Smooth muscle cell (in vitro differentiated cells): Measurements from ENCODE around the gene TMEM135. TPM values are rescaled to one million over a fixed set of nuclear protein-coding genes. Genes with fewer than 3 reads are reported as not detected.

ENCODE experiments used
- DNase-seq: peaks from one replicate; lab custom pipeline; 2025; ENCODE audit not compliant: unreplicated experiment; lab: John Stamatoyannopoulos, UW
- H2AFZ ChIP-seq: fragments of 200-600 bp; sonication (generic); 2 replicates; pipeline ENCODE4 v1.6.0; 2016; ENCODE audit warnings: antibody characterized with exemption, low read depth, mild to moderate bottlenecking
- H3F3A ChIP-seq: fragments of 200-600 bp; sonication (generic); 2 replicates; pipeline ENCODE4 v1.6.0; 2017; ENCODE audit warnings: antibody characterized with exemption, low read depth
- H3K27ac ChIP-seq: fragments of 200-600 bp; sonication (generic); 2 replicates; pipeline ENCODE4 v1.5.1; 2016; ENCODE audit warnings: low read depth, mild to moderate bottlenecking
- H3K27me3 ChIP-seq: fragments of 200-600 bp; sonication (generic); 2 replicates; pipeline ENCODE4 v1.6.1; 2016; ENCODE audit warnings: low read depth, mild to moderate bottlenecking
- H3K36me3 ChIP-seq: fragments of 200-600 bp; sonication (generic); 2 replicates; pipeline ENCODE4 v1.5.1; 2016; ENCODE audit warnings: low read depth
- H3K4me1 ChIP-seq: fragments of 200-600 bp; sonication (generic); 2 replicates; pipeline ENCODE4 v1.5.1; 2016; ENCODE audit warnings: low read depth
- H3K4me2 ChIP-seq: fragments of 200-600 bp; sonication (generic); 2 replicates; pipeline ENCODE4 v1.6.0; 2016; ENCODE audit warnings: mild to moderate bottlenecking
- H3K4me3 ChIP-seq: fragments of 200-600 bp; sonication (generic); 2 replicates; pipeline ENCODE4 v1.5.1; 2016; ENCODE audit warnings: mild to moderate bottlenecking
- H3K79me2 ChIP-seq: fragments of 200-600 bp; sonication (generic); 2 replicates; pipeline ENCODE4 v1.6.0; 2016; ENCODE audit warnings: low read depth, mild to moderate bottlenecking
- H3K9ac ChIP-seq: fragments of 200-600 bp; sonication (generic); 2 replicates; pipeline ENCODE4 v1.6.0; 2016; ENCODE audit warnings: low read depth
- H3K9me3 ChIP-seq: fragments of 200-600 bp; sonication (generic); replicated peaks from 2 replicates; pipeline ENCODE4 v1.5.1; 2016; ENCODE audit warnings: low read depth
- H4K20me1 ChIP-seq: fragments of 200-600 bp; sonication (generic); 2 replicates; pipeline ENCODE4 v1.6.0; 2016; ENCODE audit warnings: low read depth
- WGBS: methylation state at CpG from one replicate; pipeline ENCODE4 v1.1.7; 2016; ENCODE audit warnings: low lambda C conversion rate; 5-methylcytosine and 5-hydroxymethylcytosine counted together
- polyA plus RNA-seq: library from polyadenylated mRNA; unstranded; fragments of >200 nt; fragmentation: Nextera tagmentation; extraction: Ambion mirVana; gene quantifications from 2 replicates; pipeline ENCODE4 v1.2.1, GENCODE V29; 2016
- total RNA-seq: library from RNA; depleted of rRNA; stranded (reverse); fragments of >200 nt; gene quantifications from 2 replicates; pipeline ENCODE4 v1.2.3, GENCODE V29; 2014
- TF ChIP-seq, protein P1 (sequence below): fragments of 200-600 bp; sonication (generic); IDR thresholded peaks from 2 replicates; pipeline ENCODE4 v1.5.1; 2017; ENCODE audit warnings: borderline replicate concordance, mild to moderate bottlenecking, antibody characterized with exemption; ENCODE audit not compliant: insufficient read depth, poor library complexity, severe bottlenecking

Gene TMEM135
- total and polyA plus RNA-seq, 2 experiments from 2014 or later = 12.4 to 21.7 TPM

DNA sequence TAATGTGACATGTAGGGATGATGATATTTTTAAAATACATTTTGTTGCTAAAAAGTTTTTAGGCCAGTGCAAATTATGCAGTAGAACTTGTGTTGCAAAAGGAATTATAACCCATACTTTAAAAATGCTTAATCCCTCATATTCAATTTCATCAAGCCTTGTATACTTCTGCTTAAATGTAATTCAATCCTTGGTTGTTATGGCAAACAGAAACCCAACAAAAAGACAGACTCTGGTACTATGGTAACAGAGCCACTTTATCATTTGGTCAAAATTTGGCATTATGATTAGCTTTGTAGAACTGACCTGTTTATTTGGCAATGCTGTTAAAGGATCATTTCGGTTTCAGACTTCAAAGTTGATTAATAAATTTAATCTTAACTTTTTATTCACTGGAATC, 284.8 kb downstream of the TMEM135 start:
- no peaks in the 10 kb centered on the region for H3K36me3 ChIP-seq
- no peaks in the 10 kb centered on the region for H3K27me3 ChIP-seq
- no peak overlapping the region for H3K27ac ChIP-seq
- no peak overlapping the region for H3K4me3 ChIP-seq
- TF ChIP-seq, protein P1, sequence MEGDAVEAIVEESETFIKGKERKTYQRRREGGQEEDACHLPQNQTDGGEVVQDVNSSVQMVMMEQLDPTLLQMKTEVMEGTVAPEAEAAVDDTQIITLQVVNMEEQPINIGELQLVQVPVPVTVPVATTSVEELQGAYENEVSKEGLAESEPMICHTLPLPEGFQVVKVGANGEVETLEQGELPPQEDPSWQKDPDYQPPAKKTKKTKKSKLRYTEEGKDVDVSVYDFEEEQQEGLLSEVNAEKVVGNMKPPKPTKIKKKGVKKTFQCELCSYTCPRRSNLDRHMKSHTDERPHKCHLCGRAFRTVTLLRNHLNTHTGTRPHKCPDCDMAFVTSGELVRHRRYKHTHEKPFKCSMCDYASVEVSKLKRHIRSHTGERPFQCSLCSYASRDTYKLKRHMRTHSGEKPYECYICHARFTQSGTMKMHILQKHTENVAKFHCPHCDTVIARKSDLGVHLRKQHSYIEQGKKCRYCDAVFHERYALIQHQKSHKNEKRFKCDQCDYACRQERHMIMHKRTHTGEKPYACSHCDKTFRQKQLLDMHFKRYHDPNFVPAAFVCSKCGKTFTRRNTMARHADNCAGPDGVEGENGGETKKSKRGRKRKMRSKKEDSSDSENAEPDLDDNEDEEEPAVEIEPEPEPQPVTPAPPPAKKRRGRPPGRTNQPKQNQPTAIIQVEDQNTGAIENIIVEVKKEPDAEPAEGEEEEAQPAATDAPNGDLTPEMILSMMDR = no peak
- 37% methylated on average over 1 of the region's 1 CpG for WGBS
- H3K9me3 ChIP-seq = no peaks in the 10 kb centered on the region
- H3K4me1 ChIP-seq = no peaks in the 10 kb centered on the region
- no peaks in the 10 kb centered on the region for H4K20me1 ChIP-seq
- H3K9ac ChIP-seq = no peak overlapping the region
- no peak overlapping the region for H2AFZ ChIP-seq
- H3K79me2 ChIP-seq = no peaks in the 10 kb centered on the region
- H3F3A ChIP-seq = no peaks in the 10 kb centered on the region
- no peak for DNase-seq
- no peak overlapping the region for H3K4me2 ChIP-seq

DNA sequence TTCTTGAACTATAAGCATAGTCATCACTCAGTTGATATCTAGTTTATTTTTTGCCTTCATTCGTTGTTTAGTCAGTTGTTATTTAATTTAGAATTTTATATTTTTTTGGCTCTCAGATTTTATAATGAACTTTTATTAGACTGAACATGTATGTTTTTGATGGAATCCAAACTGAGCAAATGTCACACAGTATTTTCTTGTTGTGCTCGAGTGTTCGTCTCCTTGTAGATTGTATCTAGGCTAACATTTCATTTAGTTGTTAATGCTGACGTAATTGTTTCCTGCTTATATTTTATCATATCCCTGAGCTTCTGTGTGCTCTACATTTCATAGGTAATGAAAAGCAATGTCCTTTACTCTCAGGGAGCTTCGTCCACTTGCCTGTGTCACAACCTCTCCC, 286.2 kb downstream of the TMEM135 start:
- H3F3A ChIP-seq = no peaks in the 10 kb centered on the region
- H3K9me3 ChIP-seq = no peaks in the 10 kb centered on the region
- H2AFZ ChIP-seq = no peak overlapping the region
- H3K27ac ChIP-seq = no peak overlapping the region
- H4K20me1 ChIP-seq = no peaks in the 10 kb centered on the region
- DNase-seq = no peak
- H3K27me3 ChIP-seq = no peaks in the 10 kb centered on the region
- no peaks in the 10 kb centered on the region for H3K36me3 ChIP-seq
- TF ChIP-seq, protein P1 = no peak
- no peaks in the 10 kb centered on the region for H3K4me1 ChIP-seq
- 97% methylated on average over 5 of the region's 5 CpGs for WGBS
- no peak overlapping the region for H3K4me2 ChIP-seq
- no peak overlapping the region for H3K9ac ChIP-seq
- no peaks in the 10 kb centered on the region for H3K79me2 ChIP-seq
- no peak overlapping the region for H3K4me3 ChIP-seq

DNA sequence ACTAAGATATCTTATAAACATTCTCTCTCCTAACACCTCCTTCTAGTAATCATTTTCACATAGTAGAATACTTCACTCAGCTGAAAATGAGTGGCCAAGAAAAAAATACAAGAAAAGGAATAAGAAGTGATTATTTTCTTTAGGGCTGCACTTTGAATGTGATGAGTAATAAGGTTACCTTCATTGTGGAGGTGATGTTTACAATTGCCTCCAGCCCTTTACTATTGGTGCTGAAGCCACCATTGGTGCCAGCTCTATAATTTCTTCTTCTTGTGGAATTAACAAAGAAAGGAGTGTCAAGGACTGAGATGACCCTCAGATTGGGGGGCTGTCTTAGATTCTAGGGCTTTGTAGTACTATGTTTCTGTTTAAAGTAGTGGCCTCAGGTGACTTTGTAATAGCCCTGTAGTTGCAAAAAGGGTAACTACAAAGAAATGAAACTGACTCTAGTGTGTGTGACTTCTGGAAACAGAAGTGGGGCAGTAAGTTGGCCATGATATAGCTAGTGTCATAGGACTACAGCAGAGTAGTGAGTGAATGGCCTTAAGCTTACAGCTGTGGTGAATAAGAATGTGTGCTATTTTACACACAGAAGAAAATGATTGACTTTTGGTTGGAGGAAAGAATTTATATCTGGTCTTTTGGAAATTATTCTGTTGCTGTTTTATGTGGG, 287.2 kb downstream of the TMEM135 start:
- no peaks in the 10 kb centered on the region for H3K9me3 ChIP-seq
- H3K79me2 ChIP-seq = no peaks in the 10 kb centered on the region
- no peak overlapping the region for H3K9ac ChIP-seq
- H3K4me1 ChIP-seq = no peaks in the 10 kb centered on the region
- H4K20me1 ChIP-seq = no peaks in the 10 kb centered on the region
- no peak for DNase-seq
- no peaks in the 10 kb centered on the region for H3F3A ChIP-seq
- H2AFZ ChIP-seq = no peak overlapping the region
- H3K4me3 ChIP-seq = no peak overlapping the region
- no peak overlapping the region for H3K27ac ChIP-seq
- H3K36me3 ChIP-seq = no peaks in the 10 kb centered on the region
- no peak overlapping the region for H3K4me2 ChIP-seq
- H3K27me3 ChIP-seq = no peaks in the 10 kb centered on the region
- TF ChIP-seq, protein P1 = no peak

DNA sequence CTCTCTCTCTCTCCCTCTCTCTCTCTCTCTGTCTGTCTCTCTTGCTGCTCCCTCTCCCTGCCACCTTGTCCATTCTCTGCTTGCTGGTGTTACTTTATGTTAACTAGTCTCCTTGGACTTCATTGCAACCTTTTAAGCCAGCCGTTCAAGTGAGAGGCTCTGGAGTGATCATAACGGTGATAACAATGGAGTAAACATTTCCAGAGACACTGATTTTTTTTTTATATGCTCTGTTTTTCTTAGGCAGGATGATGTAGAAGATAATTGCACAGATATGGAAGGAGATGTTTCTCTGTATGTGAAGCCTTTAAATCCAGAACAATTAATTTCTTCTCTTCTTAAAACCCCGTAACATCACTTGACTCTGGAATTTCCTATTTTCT, 287.7 kb downstream of the TMEM135 start:
- Histone ChIP-seq H3K4me2 (no peak overlapping the region), H3K4me1 (no peaks in the 10 kb centered on the region), H3K27ac (no peak overlapping the region), H3K9ac (no peak overlapping the region), H3K27me3 (no peaks in the 10 kb centered on the region), H3K36me3 (no peaks in the 10 kb centered on the region), H3F3A (no peaks in the 10 kb centered on the region), H3K9me3 (no peaks in the 10 kb centered on the region), H4K20me1 (no peaks in the 10 kb centered on the region), H2AFZ (no peak overlapping the region), H3K79me2 (no peaks in the 10 kb centered on the region), H3K4me3 (no peak overlapping the region)
- no peak for DNase-seq
- TF ChIP-seq, protein P1 = no peak
- 34% methylated on average over 3 of the region's 3 CpGs for WGBS
